Measurements from ENCODE around the gene ATP7B. TPM values are rescaled to one million over a fixed set of nuclear protein-coding genes. Genes with fewer than 3 reads are reported as not detected.

ATP7B gene
- total RNA-seq, 4 donors from 2014 or later, result 2.0 to 8.3 (median 5.1) TPM

DNA sequence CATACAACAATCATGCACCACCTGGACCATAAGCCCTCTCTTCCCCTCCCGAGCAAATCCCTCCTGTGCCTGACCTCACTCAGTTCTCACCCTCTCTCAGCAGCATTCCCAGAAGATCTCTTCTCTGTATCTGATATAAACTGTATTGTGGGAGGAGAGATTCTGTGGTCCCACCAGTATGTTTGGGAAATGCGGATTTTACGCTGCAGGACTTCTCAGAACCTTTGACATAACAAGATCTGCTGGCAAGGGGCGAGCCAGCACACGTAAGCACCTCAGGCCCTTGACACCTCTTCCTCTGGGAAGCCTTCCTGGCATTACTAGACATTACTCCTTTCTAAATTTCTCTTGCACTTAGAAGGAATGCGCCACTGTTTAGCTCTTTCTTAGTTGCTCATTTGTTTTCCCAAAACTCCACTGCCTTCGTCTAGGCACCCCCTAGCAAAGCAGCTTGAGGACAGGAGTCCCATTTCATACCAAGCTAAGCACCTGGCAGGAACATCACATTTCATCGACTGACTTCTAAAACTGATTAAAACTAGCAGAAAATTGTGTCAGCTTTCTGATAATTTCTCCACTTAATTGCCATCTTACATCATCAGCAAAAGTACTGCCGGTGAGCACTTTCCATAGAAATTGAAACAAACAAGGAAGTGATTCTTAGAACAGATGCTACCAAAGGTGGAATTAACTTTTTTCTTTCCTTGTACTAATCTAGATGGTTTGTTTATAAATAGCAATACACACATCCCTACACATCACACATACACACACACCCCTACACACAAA is 86.3 kb downstream of the ATP7B start:
- no peaks in the 10 kb centered on the region for H3K36me3 ChIP-seq
- no peak overlapping the region for H3K27ac ChIP-seq
- no peaks in the 10 kb centered on the region for H3K27me3 ChIP-seq
- 92% methylated on average over 9 of the region's 9 CpGs for WGBS
- DNase-seq (ENCODE audit: low spot score in 2 of 2), result peak in 1 of 2 donors; percentile 12
- H3K4me3 ChIP-seq, result no peak overlapping the region
- TF ChIP-seq, protein P1, sequence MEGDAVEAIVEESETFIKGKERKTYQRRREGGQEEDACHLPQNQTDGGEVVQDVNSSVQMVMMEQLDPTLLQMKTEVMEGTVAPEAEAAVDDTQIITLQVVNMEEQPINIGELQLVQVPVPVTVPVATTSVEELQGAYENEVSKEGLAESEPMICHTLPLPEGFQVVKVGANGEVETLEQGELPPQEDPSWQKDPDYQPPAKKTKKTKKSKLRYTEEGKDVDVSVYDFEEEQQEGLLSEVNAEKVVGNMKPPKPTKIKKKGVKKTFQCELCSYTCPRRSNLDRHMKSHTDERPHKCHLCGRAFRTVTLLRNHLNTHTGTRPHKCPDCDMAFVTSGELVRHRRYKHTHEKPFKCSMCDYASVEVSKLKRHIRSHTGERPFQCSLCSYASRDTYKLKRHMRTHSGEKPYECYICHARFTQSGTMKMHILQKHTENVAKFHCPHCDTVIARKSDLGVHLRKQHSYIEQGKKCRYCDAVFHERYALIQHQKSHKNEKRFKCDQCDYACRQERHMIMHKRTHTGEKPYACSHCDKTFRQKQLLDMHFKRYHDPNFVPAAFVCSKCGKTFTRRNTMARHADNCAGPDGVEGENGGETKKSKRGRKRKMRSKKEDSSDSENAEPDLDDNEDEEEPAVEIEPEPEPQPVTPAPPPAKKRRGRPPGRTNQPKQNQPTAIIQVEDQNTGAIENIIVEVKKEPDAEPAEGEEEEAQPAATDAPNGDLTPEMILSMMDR (IDR thresholded peaks at IDR 0.05), result no peak
- TF ChIP-seq POLR2A (IDR thresholded peaks at IDR 0.05), result no peak
- no peak for TF ChIP-seq POLR2AphosphoS5 (IDR thresholded peaks at IDR 0.05)
- TF ChIP-seq EP300 (IDR thresholded peaks at IDR 0.05), result no peak
- H3K9me3 ChIP-seq, result no peaks in the 10 kb centered on the region
- no peaks in the 10 kb centered on the region for H3K4me1 ChIP-seq

- no peak overlapping the region for H3K4me3 ChIP-seq
- peak in 1 of 2 donors; percentile 45 for DNase-seq (ENCODE audit: low spot score in 2 of 2)
- H3K27me3 ChIP-seq, result no peaks in the 10 kb centered on the region
- no peaks in the 10 kb centered on the region for H3K36me3 ChIP-seq
- 90% methylated on average over 3 of the region's 3 CpGs for WGBS
- TF ChIP-seq POLR2A (IDR thresholded peaks at IDR 0.05) (no peak), POLR2AphosphoS5 (IDR thresholded peaks at IDR 0.05) (no peak), EP300 (IDR thresholded peaks at IDR 0.05) (no peak)
- TF ChIP-seq, protein P1 (IDR thresholded peaks at IDR 0.05), result no peak
- H3K4me1 ChIP-seq, result no peaks in the 10 kb centered on the region
- H3K27ac ChIP-seq, result no peak overlapping the region
- H3K9me3 ChIP-seq, result no peaks in the 10 kb centered on the region
Observed at GRCh38 chr13:51923983-51924539, 87.2 kb downstream of the ATP7B start.

DNA sequence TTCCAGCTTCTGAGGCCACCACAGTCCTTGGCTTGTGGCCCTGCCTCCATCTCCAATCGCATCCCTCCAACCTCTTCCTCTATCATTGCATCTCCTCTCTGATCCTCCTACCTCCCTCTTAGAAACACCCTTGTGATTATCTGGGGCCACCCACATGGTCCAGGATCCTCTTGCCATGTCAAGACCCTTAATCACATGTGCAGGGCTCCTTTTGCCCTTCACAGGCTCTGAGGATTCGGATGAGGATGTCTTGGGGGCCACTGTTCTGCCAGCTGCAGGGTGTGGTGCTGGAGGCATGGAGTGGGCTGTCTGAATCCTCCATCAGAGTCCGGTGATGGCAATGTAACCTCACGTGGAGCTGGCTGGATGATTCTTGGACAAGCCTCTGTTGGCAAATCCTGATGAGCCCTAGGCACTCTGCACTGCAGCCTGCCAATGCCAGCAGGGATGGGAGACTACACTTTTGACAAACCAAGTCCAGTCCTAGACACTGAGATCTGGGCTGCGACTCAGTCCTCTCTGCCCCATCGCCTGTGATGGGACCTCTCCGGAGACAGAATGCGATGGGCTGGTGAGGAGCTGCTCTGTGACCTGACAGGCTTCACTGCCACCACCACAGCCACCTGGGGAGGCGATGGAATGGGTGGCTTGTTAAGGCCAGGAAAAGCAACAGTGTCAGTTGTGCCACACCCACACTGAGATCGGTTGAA is 88.3 kb downstream of the ATP7B start:
- Histone ChIP-seq H3K9me3 (no peaks in the 10 kb centered on the region), H3K27ac (no peak overlapping the region), H3K27me3 (no peaks in the 10 kb centered on the region), H3K36me3 (no peaks in the 10 kb centered on the region), H3K4me3 (no peak overlapping the region), H3K4me1 (no peaks in the 10 kb centered on the region)
- peak in 1 of 2 donors; percentile 38 for DNase-seq (ENCODE audit: low spot score in 2 of 2)
- WGBS, result 90% methylated on average over 6 of the region's 10 CpGs
- TF ChIP-seq POLR2A (IDR thresholded peaks at IDR 0.05), result no peak

DNA sequence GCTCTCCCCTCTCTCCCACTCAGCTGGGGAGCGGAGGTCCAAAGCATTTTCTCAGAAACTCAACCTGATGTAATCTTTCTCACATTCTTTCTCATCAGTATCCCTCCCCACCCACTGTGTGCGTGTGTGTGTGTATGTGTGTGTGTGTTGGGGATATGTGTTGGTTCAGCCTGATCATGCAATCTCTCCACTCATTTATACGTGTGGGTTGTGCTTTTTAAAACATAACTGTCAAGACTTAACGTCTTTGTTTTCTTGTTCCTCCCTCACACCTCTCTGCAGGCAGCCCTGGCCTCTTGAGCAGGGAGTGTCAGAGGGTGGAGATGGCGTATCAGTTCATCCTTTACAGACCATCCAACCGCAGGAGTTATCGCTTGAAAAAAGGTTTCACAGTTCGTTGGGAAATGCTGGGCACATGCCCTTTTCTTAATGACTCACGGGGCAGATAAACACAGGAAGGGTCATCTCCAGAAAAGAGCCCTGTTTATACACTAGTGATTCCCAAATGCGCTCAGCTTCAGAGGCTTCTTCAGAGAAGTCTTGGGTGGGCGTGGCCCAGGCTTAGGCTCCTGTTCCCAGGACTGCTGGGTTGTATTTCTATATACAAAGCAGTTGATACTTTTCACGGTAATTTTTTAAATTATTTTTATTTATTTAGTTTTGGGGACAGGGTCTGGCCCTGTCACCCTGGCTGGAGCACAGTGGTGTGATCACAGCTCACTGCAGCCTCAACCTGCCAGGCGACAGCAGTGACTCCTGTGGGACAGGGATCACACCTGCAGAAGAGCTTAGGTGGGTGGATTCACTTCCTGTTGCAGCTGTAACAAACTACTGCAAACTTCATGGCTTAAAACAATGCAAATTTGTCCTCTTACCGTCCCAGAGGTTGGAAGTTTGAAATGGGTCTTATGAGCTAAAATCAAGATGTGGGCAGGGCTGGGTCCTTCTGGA is 89.2 kb downstream of the ATP7B start:
- Histone ChIP-seq H3K9me3 (no peaks in the 10 kb centered on the region), H3K4me1 (no peaks in the 10 kb centered on the region), H3K27ac (no peak overlapping the region), H3K36me3 (no peaks in the 10 kb centered on the region), H3K27me3 (no peaks in the 10 kb centered on the region), H3K4me3 (no peak overlapping the region)
- 85% methylated on average over 14 of the region's 14 CpGs for WGBS
- TF ChIP-seq POLR2AphosphoS5 (IDR thresholded peaks at IDR 0.05) (no peak), POLR2A (IDR thresholded peaks at IDR 0.05) (no peak), EP300 (IDR thresholded peaks at IDR 0.05) (no peak)
- TF ChIP-seq, protein P1 (IDR thresholded peaks at IDR 0.05), result no peak
- peak in 1 of 2 donors; percentile 26 for DNase-seq (ENCODE audit: low spot score in 2 of 2)

DNA sequence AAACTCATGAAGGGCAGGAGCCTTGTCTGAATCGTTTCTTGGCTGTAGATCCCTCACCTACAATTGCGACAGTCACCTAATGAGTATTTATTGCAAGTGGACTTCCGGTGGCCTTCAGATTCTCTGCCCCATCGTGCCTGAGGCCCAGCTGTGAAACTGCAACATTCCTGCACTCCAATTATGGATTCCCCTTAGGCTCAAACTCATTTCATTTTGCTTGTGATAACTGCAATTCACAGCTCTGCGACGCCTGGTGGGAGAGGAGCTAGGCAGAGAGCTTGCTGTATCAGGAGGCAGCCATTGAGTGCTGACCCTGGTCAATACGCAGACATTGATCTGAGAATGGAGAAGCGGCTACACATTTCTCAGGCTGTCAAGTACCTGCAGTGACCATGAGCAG is 90.5 kb downstream of the ATP7B start:
- H3K4me3 ChIP-seq, result no peak overlapping the region
- no peaks in the 10 kb centered on the region for H3K4me1 ChIP-seq
- peak in 1 of 2 donors; percentile 38 for DNase-seq (ENCODE audit: low spot score in 2 of 2)
- H3K36me3 ChIP-seq, result no peaks in the 10 kb centered on the region
- H3K27ac ChIP-seq, result no peak overlapping the region
- no peaks in the 10 kb centered on the region for H3K9me3 ChIP-seq
- no peaks in the 10 kb centered on the region for H3K27me3 ChIP-seq
- 76% methylated on average over 8 of the region's 8 CpGs for WGBS
- TF ChIP-seq POLR2AphosphoS5 (IDR thresholded peaks at IDR 0.05), result no peak
- TF ChIP-seq, protein P1 (IDR thresholded peaks at IDR 0.05), result no peak
- TF ChIP-seq POLR2A (IDR thresholded peaks at IDR 0.05), result no peak
- no peak for TF ChIP-seq EP300 (IDR thresholded peaks at IDR 0.05)
